Measurements from ENCODE around the gene GRIK4.

DNA sequence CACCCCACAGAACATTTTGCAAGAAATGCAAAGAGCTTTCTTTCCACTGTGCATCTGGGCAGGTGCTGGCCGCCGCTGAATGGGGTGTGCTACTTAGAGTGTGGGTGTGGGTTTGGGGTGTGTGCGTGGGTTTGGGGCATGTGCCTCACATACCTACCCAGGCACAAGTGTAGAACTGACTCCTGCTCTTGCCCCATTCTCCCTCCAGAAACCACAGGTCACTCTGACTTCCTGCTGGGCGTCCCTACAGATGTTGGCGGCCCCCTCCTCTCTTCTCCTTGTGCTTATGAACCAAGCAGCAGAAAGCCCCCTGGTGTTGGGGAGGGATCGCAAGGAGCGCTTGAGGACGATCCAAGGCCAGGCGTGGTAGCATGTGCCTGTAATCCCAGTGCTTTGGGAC is 63.9 kb downstream of the GRIK4 start:
- TF ChIP-seq YBX1 (IDR thresholded peaks at IDR 0.05): no peak
- no peak for TF ChIP-seq TAF1 (IDR thresholded peaks at IDR 0.05; ENCODE audit: control insufficient read depth, extremely low read depth, insufficient read depth, low read length, severe bottlenecking)
- TF ChIP-seq, protein P1, sequence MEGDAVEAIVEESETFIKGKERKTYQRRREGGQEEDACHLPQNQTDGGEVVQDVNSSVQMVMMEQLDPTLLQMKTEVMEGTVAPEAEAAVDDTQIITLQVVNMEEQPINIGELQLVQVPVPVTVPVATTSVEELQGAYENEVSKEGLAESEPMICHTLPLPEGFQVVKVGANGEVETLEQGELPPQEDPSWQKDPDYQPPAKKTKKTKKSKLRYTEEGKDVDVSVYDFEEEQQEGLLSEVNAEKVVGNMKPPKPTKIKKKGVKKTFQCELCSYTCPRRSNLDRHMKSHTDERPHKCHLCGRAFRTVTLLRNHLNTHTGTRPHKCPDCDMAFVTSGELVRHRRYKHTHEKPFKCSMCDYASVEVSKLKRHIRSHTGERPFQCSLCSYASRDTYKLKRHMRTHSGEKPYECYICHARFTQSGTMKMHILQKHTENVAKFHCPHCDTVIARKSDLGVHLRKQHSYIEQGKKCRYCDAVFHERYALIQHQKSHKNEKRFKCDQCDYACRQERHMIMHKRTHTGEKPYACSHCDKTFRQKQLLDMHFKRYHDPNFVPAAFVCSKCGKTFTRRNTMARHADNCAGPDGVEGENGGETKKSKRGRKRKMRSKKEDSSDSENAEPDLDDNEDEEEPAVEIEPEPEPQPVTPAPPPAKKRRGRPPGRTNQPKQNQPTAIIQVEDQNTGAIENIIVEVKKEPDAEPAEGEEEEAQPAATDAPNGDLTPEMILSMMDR (IDR thresholded peaks at IDR 0.05 in 2 of 3, conservative IDR thresholded peaks at IDR 0.05 in 1 of 3; ENCODE audit: insufficient read depth in 2 of 3, low read depth in 1 of 3, low read length in 3 of 3): no peak
- TF ChIP-seq, protein P2, sequence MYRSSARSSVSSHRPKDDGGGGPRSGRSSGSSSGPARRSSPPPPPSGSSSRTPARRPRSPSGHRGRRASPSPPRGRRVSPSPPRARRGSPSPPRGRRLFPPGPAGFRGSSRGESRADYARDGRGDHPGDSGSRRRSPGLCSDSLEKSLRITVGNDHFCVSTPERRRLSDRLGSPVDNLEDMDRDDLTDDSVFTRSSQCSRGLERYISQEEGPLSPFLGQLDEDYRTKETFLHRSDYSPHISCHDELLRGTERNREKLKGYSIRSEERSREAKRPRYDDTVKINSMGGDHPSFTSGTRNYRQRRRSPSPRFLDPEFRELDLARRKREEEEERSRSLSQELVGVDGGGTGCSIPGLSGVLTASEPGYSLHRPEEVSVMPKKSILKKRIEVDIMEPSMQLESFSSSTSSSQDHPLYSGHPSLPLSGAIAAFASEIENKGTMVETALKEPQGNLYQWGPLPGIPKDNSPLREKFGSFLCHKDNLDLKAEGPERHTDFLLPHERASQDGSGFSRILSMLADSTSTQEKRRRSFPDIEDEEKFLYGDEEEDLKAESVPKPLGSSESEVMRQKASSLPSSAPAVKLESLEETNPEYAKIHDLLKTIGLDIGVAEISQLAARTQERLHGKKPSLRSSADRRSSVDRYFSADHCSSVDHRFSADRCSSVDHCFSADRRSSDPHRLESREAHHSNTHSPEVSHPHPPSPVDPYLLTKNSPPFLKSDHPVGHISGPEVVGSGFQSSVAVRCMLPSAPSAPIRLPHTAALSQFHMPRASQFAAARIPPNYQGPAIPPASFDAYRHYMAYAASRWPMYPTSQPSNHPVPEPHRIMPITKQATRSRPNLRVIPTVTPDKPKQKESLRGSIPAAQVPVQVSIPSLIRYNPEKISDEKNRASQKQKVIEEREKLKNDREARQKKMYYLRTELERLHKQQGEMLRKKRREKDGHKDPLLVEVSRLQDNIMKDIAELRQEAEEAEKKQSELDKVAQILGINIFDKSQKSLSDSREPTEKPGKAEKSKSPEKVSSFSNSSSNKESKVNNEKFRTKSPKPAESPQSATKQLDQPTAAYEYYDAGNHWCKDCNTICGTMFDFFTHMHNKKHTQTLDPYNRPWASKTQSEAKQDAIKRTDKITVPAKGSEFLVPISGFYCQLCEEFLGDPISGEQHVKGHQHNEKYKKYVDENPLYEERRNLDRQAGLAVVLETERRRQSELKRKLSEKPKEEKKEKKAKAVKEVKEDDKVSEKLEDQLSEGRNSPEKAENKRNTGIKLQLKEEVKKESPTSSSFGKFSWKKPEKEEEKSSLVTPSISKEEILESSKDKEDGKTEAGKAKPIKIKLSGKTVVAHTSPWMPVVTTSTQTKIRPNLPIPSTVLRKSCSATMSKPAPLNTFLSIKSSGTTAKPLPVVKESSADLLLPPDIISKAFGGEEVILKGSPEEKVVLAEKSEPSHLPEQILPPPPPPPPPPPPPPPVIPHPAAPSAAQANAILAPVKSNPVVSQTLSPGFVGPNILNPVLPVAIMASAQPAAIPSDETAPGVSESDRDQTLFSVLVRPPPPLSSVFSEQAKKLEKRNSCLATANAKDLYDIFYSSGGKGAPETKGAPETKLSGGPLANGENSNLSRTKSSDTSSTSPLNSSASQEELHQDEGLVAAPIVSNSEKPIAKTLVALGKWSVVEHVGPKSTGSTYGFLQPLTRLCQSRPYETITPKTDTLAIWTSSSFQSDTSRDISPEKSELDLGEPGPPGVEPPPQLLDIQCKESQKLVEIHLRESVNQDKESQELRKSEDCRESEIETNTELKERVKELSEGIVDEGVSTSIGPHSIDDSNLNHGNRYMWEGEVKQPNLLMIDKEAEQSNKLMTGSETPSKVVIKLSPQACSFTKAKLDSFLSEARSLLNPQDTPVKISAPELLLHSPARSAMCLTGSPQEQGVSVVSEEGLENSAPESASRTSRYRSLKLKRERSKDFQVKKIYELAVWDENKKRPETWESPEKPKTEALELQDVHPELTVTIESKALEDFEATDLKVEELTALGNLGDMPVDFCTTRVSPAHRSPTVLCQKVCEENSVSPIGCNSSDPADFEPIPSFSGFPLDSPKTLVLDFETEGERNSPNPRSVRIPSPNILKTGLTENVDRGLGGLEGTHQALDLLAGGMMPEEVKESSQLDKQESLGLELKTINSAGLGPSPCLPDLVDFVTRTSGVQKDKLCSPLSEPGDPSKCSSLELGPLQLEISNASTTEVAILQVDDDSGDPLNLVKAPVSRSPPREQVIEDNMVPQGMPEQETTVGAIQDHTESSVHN (IDR thresholded peaks at IDR 0.05; ENCODE audit: borderline replicate concordance in 1 of 2, low read depth in 1 of 2): no peak
- TF ChIP-seq, protein P3, sequence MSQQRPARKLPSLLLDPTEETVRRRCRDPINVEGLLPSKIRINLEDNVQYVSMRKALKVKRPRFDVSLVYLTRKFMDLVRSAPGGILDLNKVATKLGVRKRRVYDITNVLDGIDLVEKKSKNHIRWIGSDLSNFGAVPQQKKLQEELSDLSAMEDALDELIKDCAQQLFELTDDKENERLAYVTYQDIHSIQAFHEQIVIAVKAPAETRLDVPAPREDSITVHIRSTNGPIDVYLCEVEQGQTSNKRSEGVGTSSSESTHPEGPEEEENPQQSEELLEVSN (IDR thresholded peaks at IDR 0.05; ENCODE audit: borderline replicate concordance in 1 of 2, extremely low read depth in 1 of 2, insufficient read depth in 1 of 2, insufficient read length in 1 of 2, low read depth in 1 of 2, low read length in 1 of 2, poor library complexity in 1 of 2, severe bottlenecking in 1 of 2): no peak
- TF ChIP-seq KAT7 (CRISPR knock-in tag; IDR thresholded peaks at IDR 0.05; ENCODE audit: borderline replicate concordance): no peak
- no peak for TF ChIP-seq ZNF77 (CRISPR knock-in tag; IDR thresholded peaks at IDR 0.05)
- TF ChIP-seq KAT2B (IDR thresholded peaks at IDR 0.05; ENCODE audit: low read depth, low read length): no peak
- no peak for TF ChIP-seq JUN (IDR thresholded peaks at IDR 0.05; ENCODE audit: borderline replicate concordance, low read depth, low read length)
- no peak for TF ChIP-seq JUN (CRISPR knock-in tag; IDR thresholded peaks at IDR 0.05; ENCODE audit: borderline replicate concordance)
- TF ChIP-seq ESRRA (IDR thresholded peaks at IDR 0.05; ENCODE audit: borderline replicate concordance, low read depth): no peak
- TF ChIP-seq FIP1L1 (IDR thresholded peaks at IDR 0.05; ENCODE audit: low read depth, low read length, poor library complexity, severe bottlenecking): no peak
- no peak for TF ChIP-seq RAD21 (CRISPR knock-in tag; conservative IDR thresholded peaks at IDR 0.05 in 1 of 2, IDR thresholded peaks at IDR 0.05 in 1 of 2)

Measured in K562 (cell line).